ENCODE measurements around the gene HIF3A.
"Not testable (repeated sequence)": the region's sequence is repeated elsewhere in the genome, so short reads cannot be mapped to it uniquely, and the experiment has no call there.

The HIF3A gene

GRCh38 chr19:46374536-46375475 is 78.0 kb downstream of the HIF3A start:
- no peaks in the 10 kb centered on the region; the same call in 1 of the 2 replicates for H3F3A ChIP-seq (ENCODE audit: insufficient read depth, low read length)
- TF ChIP-seq EZH2 (IDR thresholded peaks at IDR 0.05; ENCODE audit: borderline replicate concordance, low read length) (no peak), CTCF (IDR thresholded peaks at IDR 0.05; ENCODE audit: low read length) (no peak)
- peaks cover 4% of the 10 kb centered on the region for H3K4me1 ChIP-seq (ENCODE audit: insufficient read depth, low read length, severe bottlenecking)
- H2AFZ ChIP-seq (ENCODE audit: low read length): no peak overlapping the region
- H3K4me2 ChIP-seq (ENCODE audit: low read length): no peak overlapping the region
- H3K9ac ChIP-seq (ENCODE audit: low read length): no peak overlapping the region
- H3K4me3 ChIP-seq (ENCODE audit: low read depth, low read length, poor library complexity, severe bottlenecking): no peak overlapping the region
- no peaks in the 10 kb centered on the region for H3K9me3 ChIP-seq (ENCODE audit: low read length)
- peaks cover 62% of the 10 kb centered on the region for H3K36me3 ChIP-seq (ENCODE audit: insufficient read depth, low read length)
- no peaks in the 10 kb centered on the region for H3K27me3 ChIP-seq (ENCODE audit: insufficient read depth, low read length)
- H3K27ac ChIP-seq (ENCODE audit: low read depth, low read length, poor library complexity, severe bottlenecking): no peak overlapping the region
- H3K79me2 ChIP-seq (ENCODE audit: insufficient read depth, low read length): no peaks in the 10 kb centered on the region; the same call in 1 of the 2 replicates
- no peaks in the 10 kb centered on the region for H4K20me1 ChIP-seq (ENCODE audit: insufficient read depth, low read length)
- no peaks in the 10 kb centered on the region for H3K9me2 ChIP-seq (ENCODE audit: low read depth, low read length)

GRCh38 chr19:46375476-46376067 is 78.7 kb downstream of the HIF3A start:
- H4K20me1 ChIP-seq (ENCODE audit: insufficient read depth, low read length); H3K4me1 ChIP-seq (ENCODE audit: insufficient read depth, low read length, severe bottlenecking): not testable (repeated sequence)

GRCh38 chr19:46376241-46377153 is 79.7 kb downstream of the HIF3A start:
- H4K20me1 ChIP-seq (ENCODE audit: insufficient read depth, low read length): no peaks in the 10 kb centered on the region

More at GRCh38 chr19:46375476-46376067, 78.7 kb downstream of the HIF3A start:
- not testable (repeated sequence) for H3K9me2 ChIP-seq (ENCODE audit: low read depth, low read length); H3F3A ChIP-seq (ENCODE audit: insufficient read depth, low read length); H3K9me3 ChIP-seq (ENCODE audit: low read length); H3K4me3 ChIP-seq (ENCODE audit: low read depth, low read length, poor library complexity, severe bottlenecking); H2AFZ ChIP-seq (ENCODE audit: low read length); H3K9ac ChIP-seq (ENCODE audit: low read length); H3K4me2 ChIP-seq (ENCODE audit: low read length); H3K79me2 ChIP-seq (ENCODE audit: insufficient read depth, low read length); H3K27me3 ChIP-seq (ENCODE audit: insufficient read depth, low read length); H3K27ac ChIP-seq (ENCODE audit: low read depth, low read length, poor library complexity, severe bottlenecking)
- H3K36me3 ChIP-seq (ENCODE audit: insufficient read depth, low read length): peaks cover 65% of the 10 kb centered on the region

More at GRCh38 chr19:46376241-46377153, 79.7 kb downstream of the HIF3A start:
- Histone ChIP-seq H3K4me2 (ENCODE audit: low read length) (no peak overlapping the region), H3K79me2 (ENCODE audit: insufficient read depth, low read length) (no peaks in the 10 kb centered on the region; the same call in 1 of the 2 replicates), H3K4me1 (ENCODE audit: insufficient read depth, low read length, severe bottlenecking) (no peaks in the 10 kb centered on the region), H3K27ac (ENCODE audit: low read depth, low read length, poor library complexity, severe bottlenecking) (no peak overlapping the region), H3K9me2 (ENCODE audit: low read depth, low read length) (no peaks in the 10 kb centered on the region), H3K27me3 (ENCODE audit: insufficient read depth, low read length) (no peaks in the 10 kb centered on the region), H3F3A (ENCODE audit: insufficient read depth, low read length) (no peaks in the 10 kb centered on the region), H3K9ac (ENCODE audit: low read length) (no peak overlapping the region), H2AFZ (ENCODE audit: low read length) (no peak overlapping the region), H3K36me3 (ENCODE audit: insufficient read depth, low read length) (peaks cover 66% of the 10 kb centered on the region), H3K9me3 (ENCODE audit: low read length) (no peaks in the 10 kb centered on the region), H3K4me3 (ENCODE audit: low read depth, low read length, poor library complexity, severe bottlenecking) (no peak overlapping the region)
- TF ChIP-seq EZH2 (IDR thresholded peaks at IDR 0.05; ENCODE audit: borderline replicate concordance, low read length) (no peak), CTCF (IDR thresholded peaks at IDR 0.05; ENCODE audit: low read length) (no peak)
